Measurements from ENCODE around the gene SLC38A4.
"Not testable (repeated sequence)": the region's sequence is repeated elsewhere in the genome, so short reads cannot be mapped to it uniquely, and the experiment has no call there.

The SLC38A4 gene

DNA sequence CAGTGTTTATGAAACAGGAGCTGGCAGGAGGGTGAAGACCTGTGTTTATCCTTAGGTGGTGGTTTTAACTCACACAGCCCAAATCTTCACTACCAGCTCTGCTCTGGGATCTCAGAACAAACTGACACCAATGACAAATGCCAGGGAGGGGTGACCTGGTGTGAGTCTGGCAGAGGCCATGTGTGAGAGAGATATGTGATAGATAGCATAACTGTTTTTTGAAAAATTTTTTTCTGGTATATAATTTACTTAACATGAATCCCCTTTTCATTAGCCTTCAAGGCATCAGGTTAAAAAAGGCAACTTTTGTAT lies 51.5 kb downstream of the SLC38A4 start:
- DNase-seq, result no peak

GRCh38 chr12:46773586-46774321 lies 52.0 kb downstream of the SLC38A4 start:
- no peak for DNase-seq

DNA sequence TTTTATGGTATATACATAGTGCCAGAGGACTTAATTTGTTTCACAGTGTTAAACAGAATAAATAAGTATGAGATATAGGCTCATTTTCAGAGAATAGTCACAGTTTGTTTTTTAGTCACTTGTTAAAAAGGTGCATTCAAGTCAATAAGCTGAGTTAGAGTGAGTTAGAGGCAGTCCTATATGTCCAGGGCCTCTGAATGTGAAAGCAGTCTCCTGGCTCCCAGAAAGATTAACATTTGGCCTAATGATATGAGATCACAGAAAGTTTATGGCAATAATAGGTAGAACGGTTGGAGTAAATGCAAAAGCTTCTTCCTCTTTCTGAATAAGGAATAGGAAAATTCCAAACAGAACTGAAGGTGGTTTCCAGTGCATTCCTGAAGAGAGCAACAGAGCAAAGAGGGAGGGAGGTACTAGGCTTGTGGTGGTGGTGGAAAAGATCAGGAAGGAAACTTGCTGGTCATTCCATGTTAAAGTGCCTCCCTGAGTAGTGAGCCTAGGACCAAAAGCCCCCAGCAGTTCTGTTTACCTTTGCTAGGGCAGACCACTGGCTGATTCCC lies 54.4 kb downstream of the SLC38A4 start:
- DNase-seq, result no peak

GRCh38 chr12:46770501-46771183 lies 55.2 kb downstream of the SLC38A4 start:
- no peak for DNase-seq

GRCh38 chr12:46764005-46764404 lies 61.8 kb downstream of the SLC38A4 start:
- DNase-seq, result no peak

GRCh38 chr12:46763230-46763629 lies 62.6 kb downstream of the SLC38A4 start:
- DNase-seq, result no peak

DNA sequence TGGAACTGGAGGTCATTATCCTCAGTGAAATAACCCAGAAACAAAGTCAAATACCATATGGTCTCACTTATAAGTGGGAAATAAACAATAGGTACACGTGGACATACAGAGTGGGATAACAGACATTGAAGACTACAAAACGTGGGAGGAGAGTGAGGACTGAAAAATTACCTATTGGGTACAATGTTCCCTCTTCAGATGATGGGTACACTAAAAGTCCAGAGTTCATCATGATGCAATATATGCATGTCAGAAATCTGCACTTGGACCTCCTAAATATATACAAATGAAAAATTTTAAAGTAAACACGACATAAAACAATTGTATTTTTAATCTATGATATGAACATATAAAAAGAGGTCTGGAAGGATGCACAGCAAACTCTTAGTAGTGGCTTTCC lies 71.2 kb downstream of the SLC38A4 start:
- DNase-seq, result no peak

GRCh38 chr12:46752396-46752795 lies 73.4 kb downstream of the SLC38A4 start:
- DNase-seq, result no peak

DNA sequence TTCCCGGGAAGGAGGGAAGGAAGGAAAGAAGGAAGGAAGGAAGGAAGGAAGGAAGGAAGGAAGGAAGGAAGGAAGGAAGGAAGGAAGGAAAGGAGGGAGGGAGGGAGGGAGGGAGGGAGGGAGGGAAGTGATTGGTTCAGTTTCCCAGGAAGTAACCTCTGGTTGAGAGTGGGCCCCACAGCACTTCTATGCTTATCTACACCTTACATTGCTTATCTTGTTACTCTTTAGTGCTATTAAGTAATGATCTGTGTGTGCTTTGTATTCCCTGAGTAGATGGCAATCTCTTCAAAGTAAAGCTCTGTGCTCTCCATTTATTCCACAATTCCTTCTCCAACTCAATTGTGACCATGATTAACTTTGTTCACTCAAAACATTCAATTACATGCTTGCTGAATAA lies 74.6 kb downstream of the SLC38A4 start:
- DNase-seq, result no peak

DNA sequence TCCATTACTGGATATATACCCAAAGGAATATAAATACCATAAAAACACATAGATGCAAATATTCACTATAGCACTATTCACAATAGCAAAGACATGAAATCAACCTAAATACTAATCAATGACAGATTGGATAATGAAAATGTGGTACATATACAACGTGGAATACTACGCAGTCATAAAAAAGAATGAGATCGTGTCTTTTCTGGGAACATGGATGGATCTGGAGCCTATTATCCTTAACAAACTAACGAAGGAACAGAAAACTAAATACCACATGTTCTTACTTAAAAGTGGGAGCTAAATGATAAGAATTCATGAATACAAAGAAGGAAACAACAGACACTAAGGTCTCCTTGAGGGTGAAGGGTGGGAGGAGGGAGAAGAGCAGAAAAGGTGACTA lies 76.5 kb downstream of the SLC38A4 start:
- no peak for DNase-seq

DNA sequence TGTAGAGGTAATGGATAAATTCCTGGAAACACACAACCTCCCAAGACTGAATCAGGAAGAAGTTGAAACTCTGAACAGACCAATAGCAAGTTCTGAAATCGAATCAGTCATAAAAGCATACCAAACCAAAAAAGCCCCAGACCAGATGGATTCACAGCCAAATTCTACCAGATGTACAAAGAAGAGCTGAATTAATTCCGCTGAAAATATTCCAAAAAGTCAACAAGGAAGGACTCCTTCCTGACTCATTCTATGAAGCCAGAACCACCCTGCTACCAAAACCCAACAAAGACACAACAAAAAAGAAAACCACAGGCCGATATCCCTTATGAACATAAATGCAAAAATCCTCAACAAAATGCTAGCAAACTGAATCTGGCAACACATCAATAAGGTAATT lies 81.5 kb downstream of the SLC38A4 start:
- DNase-seq, result no peak

GRCh38 chr12:46743456-46743855 lies 82.3 kb downstream of the SLC38A4 start:
- no peak for DNase-seq

DNA sequence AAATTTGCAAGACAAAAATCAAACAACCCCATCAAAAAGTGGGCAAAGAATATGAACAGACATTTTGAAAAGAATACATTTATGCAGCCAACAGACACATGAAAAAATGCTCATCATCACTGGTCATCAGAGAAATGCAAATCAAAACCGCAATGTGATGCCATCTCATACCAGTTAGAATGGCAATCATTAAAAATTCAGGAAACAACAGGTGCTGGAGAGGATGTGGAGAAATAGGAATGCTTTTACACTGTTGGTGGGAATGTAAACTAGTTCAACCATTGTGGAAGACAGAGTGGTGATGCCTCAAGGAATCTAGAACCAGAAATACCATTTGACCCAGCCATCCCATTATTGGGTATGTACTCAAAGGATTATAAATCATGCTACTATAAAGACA lies 83.5 kb downstream of the SLC38A4 start:
- not testable (repeated sequence) for DNase-seq

DNA sequence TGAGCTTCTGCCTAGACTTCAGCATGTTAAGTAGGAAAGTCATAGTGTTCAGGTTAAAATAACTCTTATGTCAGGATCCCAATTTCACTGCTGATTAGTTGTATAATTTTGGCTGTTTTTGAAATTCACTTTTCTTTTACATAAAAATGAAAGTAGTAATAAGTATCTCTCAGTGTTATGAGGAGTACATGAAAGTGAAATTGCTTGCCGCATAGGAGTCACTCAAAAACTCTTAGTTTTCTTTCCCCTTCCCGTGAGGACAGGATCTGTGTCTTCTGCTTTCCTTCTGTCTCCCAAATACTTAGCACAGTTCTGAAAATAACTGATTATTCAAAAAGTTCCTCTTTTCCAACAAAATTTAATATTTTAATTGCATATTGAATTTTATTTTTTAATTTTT lies 100.5 kb downstream of the SLC38A4 start:
- DNase-seq, result no peak

- DNase-seq, result no peak
Observed at GRCh38 chr12:46723629-46724419, 102.0 kb downstream of the SLC38A4 start.

- DNase-seq, result no peak
Observed at GRCh38 chr12:46722394-46723185, 103.2 kb downstream of the SLC38A4 start.

DNA sequence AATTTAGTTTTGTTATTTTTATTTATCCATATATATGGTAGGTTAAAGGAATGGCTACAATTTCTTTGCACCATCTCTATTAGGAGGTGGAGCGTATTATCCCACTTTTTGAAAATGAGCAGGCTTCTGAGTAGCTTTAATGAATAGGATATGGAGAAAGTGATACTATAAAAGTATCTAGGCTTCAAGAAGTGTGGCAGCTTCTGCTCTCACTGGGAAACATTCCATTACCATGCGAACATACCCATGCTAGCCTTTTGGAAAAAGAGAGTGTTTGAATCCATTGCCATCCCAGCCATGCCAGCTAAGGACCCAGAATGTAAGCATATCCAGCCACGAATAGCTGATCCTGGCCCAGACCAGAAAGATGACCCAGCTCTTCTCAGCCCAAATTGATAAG lies 107.3 kb downstream of the SLC38A4 start:
- DNase-seq, result no peak

- DNase-seq, result no peak
Observed at GRCh38 chr12:46717868-46718267, 107.9 kb downstream of the SLC38A4 start.

GRCh38 chr12:46717159-46717558 lies 108.6 kb downstream of the SLC38A4 start:
- no peak for DNase-seq
